GM08714 (cell line): Measurements from ENCODE around the gene SERP2.

ENCODE experiments used
- H3K4me3 ChIP-seq: fragments of 200-500 bp; sonication (Bioruptor generic); 2 replicates; pipeline ENCODE4 v1.5.1; 2014; ENCODE audit warnings: mild to moderate bottlenecking, low read length, inconsistent platforms
- ZNF274 ChIP-seq: IDR thresholded peaks from 2 replicates; pipeline ENCODE4 v1.6.1; 2012; ENCODE audit warnings: mild to moderate bottlenecking, low read depth, low read length

Gene SERP2

DNA sequence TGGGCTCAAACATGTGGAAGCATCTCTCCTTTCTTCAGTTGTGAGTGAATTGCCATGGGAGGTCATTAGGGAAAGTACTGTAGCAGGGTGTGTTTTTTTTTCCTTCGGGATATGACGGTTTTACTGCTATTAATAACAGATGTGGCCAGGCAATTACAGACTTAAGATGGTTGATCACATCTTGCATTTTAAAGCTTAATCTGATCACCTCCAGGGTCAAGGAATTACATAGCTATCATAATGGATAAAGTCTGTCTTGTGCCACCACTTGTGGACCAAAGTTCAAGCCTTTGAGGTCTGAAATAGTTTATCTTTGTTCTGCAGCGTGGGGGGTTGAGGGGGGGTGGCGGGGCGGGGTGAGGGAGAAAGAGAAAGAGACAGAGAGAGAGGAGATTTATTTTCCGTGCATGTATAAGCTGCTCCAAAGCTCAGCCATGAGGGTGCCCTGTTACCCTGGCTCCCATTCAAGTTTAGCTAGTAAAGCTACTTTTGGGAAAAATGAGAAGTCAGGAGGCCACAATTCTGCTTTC lies 5.5 kb upstream of the SERP2 start:
- TF ChIP-seq ZNF274, result no peak
- H3K4me3 ChIP-seq, result no peak overlapping the region

- no peak overlapping the region for H3K4me3 ChIP-seq
- no peak for TF ChIP-seq ZNF274
These were observed 4.8 kb upstream of the SERP2 start for GRCh38 chr13:44368599-44369368.

GRCh38 chr13:44371421-44371820 lies 2.2 kb upstream of the SERP2 start:
- no peak for TF ChIP-seq ZNF274

GRCh38 chr13:44373247-44373600 lies 400 bp upstream of the SERP2 start:
- H3K4me3 ChIP-seq, result no peak overlapping the region
- TF ChIP-seq ZNF274, result no peak

More at GRCh38 chr13:44371421-44371820, 2.2 kb upstream of the SERP2 start:
- H3K4me3 ChIP-seq, result no peak overlapping the region

DNA sequence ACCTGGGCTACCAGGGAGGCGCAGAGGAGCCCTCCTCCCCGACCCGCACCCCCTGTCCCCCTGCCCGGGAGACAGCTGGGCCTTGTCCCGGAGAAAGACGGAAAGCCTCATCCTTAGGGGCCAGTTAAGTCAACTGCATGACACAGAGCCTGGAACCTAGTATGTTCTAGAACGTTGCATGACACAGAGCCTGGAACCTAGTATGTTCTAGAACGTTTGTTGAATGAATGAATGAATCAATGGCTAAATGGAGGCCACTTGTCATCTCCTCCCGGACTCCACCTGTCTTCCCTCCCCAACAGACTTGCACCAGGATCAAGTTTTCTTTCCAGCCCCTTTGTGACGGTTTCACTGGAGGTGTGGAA lies 706 bp downstream of the SERP2 start:
- H3K4me3 ChIP-seq, result no peak overlapping the region
- TF ChIP-seq ZNF274, result no peak

- no peak for TF ChIP-seq ZNF274
- H3K4me3 ChIP-seq, result no peak overlapping the region
These were observed 4.7 kb downstream of the SERP2 start for GRCh38 chr13:44378277-44378676.

GRCh38 chr13:44379885-44380284 lies 6.3 kb downstream of the SERP2 start:
- no peak overlapping the region for H3K4me3 ChIP-seq
- no peak for TF ChIP-seq ZNF274

- no peak overlapping the region for H3K4me3 ChIP-seq
- no peak for TF ChIP-seq ZNF274
These were observed 7.0 kb downstream of the SERP2 start for GRCh38 chr13:44380404-44381165.

DNA sequence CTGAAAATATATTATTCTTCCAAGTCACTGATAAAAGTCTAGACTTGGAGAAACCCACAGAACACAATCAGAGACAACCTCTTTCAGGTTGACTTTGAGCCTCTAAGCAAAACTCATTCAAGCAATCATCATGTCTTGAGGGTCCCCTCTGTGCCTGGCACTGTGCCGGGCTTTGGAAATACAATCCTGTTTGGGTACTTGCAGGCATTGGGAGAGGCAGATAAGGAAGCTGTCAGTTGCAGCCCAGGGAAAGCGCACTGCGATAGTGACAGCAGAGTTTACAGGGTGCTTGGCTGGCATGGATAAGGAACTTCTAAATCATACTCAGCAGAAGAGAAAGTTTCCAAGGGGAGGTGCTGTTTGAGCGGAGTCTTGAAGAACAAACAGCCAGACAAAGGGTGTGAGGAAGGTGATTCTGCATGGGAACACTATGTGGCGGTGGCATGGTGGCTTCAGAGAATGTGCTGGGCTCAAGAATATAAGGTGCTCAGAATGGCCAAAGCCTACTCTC lies 9.1 kb downstream of the SERP2 start:
- TF ChIP-seq ZNF274, result no peak
- H3K4me3 ChIP-seq, result no peak overlapping the region

DNA sequence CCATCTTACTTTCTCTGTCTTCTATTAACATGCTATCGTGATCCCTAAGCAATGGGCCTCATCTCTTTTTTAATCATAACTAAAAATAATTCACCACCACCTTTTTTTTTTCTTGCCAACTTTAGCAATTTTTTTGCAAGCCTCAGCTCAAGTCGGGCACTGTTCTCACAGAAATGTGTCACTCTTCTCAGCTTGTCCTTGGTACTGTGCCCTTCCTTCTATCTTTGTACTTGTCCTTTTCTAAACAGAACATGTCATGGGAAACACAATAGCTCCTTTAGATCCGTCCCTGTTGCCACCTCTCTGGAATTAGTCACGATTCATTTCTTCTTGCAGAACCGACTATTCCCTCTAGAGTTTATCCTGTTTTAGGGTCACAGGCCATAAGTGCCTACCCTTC lies 10.3 kb downstream of the SERP2 start:
- no peak for TF ChIP-seq ZNF274

GRCh38 chr13:44384778-44385177 lies 11.2 kb downstream of the SERP2 start:
- H3K4me3 ChIP-seq, result no peak overlapping the region
- no peak for TF ChIP-seq ZNF274

More for the DNA sequence above, 10.3 kb downstream of the SERP2 start:
- no peak overlapping the region for H3K4me3 ChIP-seq

DNA sequence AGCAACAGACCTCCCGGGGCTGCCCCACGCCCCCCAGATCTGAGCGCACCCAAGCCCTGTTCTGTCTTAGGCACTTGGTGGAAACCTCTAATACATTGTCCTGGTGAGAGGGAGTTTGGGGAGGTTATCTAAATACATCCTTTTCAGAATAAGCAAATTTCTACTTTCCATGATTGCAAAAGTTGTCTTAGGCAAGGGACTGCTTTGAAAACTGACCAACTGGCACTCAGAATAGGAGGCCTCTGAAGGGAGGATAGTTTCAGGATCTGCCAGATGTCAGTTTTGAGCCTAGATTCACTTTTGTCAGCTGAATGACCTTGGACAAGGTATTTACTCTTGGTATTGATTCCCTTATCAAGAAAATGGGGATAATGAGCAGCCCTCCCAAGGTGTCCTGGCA lies 11.8 kb downstream of the SERP2 start:
- no peak for TF ChIP-seq ZNF274
- H3K4me3 ChIP-seq, result no peak overlapping the region

GRCh38 chr13:44385847-44386246 lies 12.2 kb downstream of the SERP2 start:
- TF ChIP-seq ZNF274, result no peak
- H3K4me3 ChIP-seq, result no peak overlapping the region

DNA sequence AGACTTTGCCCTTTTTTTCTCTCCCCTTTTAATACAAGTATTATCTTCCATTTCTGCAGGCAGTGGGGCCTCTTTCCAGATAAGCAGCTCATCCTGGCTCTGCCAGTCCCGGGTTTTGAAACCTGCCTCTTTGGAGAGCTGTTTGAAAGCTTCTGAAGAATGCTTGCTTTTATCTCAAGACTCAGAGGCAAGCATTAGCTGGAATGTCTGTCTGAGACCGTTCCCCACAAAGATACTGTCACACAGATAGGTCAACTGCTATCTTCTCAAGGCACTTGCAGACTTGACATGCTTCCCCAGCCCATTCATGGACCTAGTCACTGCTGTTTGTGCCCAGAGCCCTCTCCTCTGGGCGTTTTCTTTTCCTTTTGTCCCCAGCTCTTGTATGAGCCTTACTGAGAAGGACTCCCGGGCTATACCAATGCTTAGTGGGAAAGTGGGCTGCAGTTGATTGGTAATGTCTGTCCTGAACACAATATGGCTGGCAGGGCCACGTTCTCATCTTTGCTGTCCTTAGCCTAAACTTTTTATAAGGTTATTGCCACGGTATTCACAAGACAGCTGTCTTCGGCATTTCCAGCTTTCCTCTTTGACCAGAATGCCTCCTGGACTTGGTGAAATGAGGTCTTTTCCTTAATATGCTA lies 13.4 kb downstream of the SERP2 start:
- no peak for TF ChIP-seq ZNF274
- H3K4me3 ChIP-seq, result no peak overlapping the region
